Measurements from ENCODE around the gene PCED1B. TPM values are rescaled to one million over a fixed set of nuclear protein-coding genes. Genes with fewer than 3 reads are reported as not detected.
"Not testable (repeated sequence)": the region's sequence is repeated elsewhere in the genome, so short reads cannot be mapped to it uniquely, and the experiment has no call there.

Gene PCED1B
- total RNA-seq, 1 donor from 2014 or later = 0.67 TPM

DNA sequence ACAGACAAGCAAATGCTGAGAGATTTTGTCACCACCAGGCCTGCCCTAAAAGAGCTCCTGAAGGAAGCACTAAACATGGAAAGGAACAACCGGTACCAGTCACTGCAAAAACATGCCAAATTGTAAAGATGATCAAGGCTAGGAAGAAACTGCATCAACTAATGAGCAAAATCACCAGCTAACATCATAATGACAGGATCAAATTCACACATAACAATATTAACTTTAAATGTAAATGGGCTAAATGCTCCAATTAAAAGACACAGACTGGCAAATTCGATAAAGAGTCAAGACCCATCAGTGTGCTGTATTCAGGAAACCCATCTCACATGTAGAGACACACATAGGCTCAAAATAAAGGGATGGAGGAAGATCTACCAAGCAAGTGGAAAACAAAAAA lies 20.8 kb upstream of the PCED1B start:
- ATAC-seq (ENCODE audit: poor library complexity); DNase-seq; intact Hi-C loops (cut with DNase I): not testable (repeated sequence)

GRCh38 chr12:47065546-47065945 lies 13.9 kb upstream of the PCED1B start:
- DNase-seq (no peak), ATAC-seq (ENCODE audit: poor library complexity) (no peak)
- intact Hi-C loops (cut with DNase I) = no loop called here

DNA sequence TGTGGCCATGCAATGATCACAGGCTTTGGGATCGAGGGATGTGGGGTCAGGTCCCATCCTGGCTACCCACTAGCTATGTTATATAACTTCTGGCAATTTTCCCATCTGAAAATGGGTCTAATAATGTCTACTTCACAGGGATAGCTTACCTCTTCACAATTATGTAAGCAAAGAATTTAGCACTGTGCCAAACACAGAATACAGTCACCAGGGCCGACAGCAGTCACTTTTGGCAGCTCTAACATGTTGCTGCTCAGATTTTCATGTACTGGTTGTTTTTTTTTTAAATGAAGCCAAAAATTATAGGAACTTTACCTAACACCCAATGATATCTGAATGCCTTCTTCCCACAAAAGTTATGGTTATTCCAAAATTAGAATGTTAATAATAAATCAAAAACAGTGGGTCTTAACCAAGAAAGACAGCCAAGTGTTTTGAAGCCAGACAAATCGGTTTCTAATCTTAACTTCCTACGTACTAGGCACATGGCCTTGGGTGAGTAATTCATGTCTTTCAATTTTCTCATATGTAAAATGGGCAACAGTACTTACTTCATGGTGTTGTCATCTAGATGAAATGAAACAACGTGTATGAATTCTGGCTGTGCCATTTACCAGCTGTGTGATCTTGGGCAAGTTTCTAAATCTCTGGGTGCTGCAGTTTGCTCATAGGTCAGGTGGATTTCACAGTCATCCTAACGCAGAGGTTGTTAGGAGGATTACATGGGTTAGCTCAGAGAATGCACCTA lies 13.0 kb upstream of the PCED1B start:
- intact Hi-C loops (cut with DNase I) = no loop called here
- no peak for DNase-seq
- no peak for ATAC-seq (ENCODE audit: poor library complexity)

DNA sequence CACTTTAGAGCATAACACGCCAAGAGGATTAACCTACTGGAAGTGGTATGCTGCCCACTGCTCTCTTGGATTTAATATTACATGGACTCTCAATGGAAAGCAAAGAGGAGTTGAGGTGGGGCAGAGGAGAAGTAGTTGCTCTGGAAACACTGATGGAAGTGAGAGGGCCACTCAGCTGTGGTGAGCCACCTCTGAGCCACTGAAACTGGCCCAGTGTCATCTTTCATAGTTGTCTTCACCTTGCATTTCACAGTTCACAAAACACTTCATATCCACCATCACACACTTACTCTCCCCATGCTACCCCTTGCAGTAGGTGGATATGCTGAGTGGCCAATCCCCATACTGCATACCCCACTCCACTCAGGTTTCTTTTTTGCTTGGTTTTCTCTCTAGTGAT lies 12.2 kb upstream of the PCED1B start:
- ATAC-seq (ENCODE audit: poor library complexity) (no peak), DNase-seq (no peak)
- intact Hi-C loops (cut with DNase I) = no loop called here

DNA sequence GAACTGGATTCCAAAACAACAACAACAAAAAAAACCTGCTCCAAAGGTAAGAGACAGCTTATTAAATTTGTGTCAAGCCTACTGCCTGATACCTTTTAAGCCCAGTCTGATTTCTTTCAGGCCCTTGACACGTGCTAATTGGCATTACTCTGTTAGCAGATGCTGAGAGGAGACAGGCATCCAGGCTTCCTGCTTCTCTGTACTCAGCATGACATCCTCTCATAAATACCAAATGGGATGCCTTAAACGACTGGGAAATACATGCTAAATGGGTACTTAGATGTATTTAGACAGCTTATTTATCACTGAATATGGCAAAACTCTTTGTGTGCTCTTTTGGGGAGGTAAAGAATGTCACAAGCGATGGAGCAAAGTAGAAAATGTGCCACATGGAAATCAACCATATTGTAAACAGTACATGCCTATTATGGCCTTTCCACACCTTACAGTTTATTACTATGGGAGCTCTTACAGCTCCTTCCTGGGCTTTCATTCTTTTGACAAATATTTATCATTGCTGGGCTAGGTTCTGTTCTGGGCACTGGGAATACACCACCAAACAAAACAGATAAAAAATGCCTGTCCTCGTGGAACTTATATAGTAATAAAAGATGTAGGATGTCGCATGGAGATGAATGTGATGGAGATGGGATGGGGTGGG lies 11.5 kb upstream of the PCED1B start:
- DNase-seq (no peak), ATAC-seq (ENCODE audit: poor library complexity) (no peak)
- intact Hi-C loops (cut with DNase I) = no loop called here

- ATAC-seq (ENCODE audit: poor library complexity) = no peak
- DNase-seq = no peak
- intact Hi-C loops (cut with DNase I) = no loop called here
Observed at GRCh38 chr12:47068539-47068938, 10.9 kb upstream of the PCED1B start.

GRCh38 chr12:47070310-47070709 lies 9.1 kb upstream of the PCED1B start:
- ATAC-seq (ENCODE audit: poor library complexity) = no peak
- no peak for DNase-seq
- intact Hi-C loops (cut with DNase I) = loop anchor here (10.0 kb wide), 1 partner anchor 234 kb away; no protein-coding TSS in a partner anchor

- intact Hi-C loops (cut with DNase I) = loop anchor here (10.0 kb wide), 1 partner anchor 233 kb away; no protein-coding TSS in a partner anchor
- DNase-seq (no peak), ATAC-seq (ENCODE audit: poor library complexity) (no peak)
Observed at GRCh38 chr12:47071241-47071852, 8.1 kb upstream of the PCED1B start.

DNA sequence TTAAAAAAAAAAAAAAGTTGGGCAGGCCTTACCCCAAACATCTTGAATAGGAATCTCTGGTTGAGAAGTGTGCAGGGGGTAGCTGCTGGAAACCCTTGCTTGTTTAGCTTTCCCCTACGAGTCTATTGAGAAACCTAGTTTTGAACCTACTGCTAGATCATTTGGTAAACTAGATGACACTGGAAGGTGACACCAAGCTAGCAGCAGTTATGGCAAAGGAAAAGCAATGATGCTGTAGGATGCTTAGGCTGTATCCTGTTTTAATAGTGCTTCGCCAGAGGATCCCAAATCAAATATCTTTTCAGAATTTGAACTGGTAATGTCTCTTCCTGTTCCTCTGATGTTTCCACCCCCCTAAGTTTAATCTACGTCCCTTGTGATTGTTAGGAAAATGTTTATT lies 5.5 kb upstream of the PCED1B start:
- ATAC-seq (ENCODE audit: poor library complexity) (no peak), DNase-seq (no peak)
- intact Hi-C loops (cut with DNase I) = loop anchor here (10.0 kb wide), 1 partner anchor 231 kb away; no protein-coding TSS in a partner anchor

GRCh38 chr12:47074757-47075156 lies 4.7 kb upstream of the PCED1B start:
- ATAC-seq (ENCODE audit: poor library complexity) = no peak
- DNase-seq = no peak
- intact Hi-C loops (cut with DNase I) = loop anchor here (10.0 kb wide), 1 partner anchor 230 kb away; no protein-coding TSS in a partner anchor

- no peak for DNase-seq
- intact Hi-C loops (cut with DNase I) = loop anchor here (10.0 kb wide), 1 partner anchor 229 kb away; no protein-coding TSS in a partner anchor
- no peak for ATAC-seq (ENCODE audit: poor library complexity)
Observed at GRCh38 chr12:47075192-47076084, 4.0 kb upstream of the PCED1B start.

GRCh38 chr12:47077206-47078085 lies 2.0 kb upstream of the PCED1B start:
- intact Hi-C loops (cut with DNase I) = loop anchor here (10.0 kb wide), 1 partner anchor 227 kb away; no protein-coding TSS in a partner anchor
- ATAC-seq (ENCODE audit: poor library complexity) (no peak), DNase-seq (no peak)

GRCh38 chr12:47078086-47078395 lies 1.4 kb upstream of the PCED1B start:
- DNase-seq = no peak
- no peak for ATAC-seq (ENCODE audit: poor library complexity)
- intact Hi-C loops (cut with DNase I) = loop anchor here (10.0 kb wide), 1 partner anchor 227 kb away; no protein-coding TSS in a partner anchor

GRCh38 chr12:47078733-47079467 lies 521 bp upstream of the PCED1B start:
- ATAC-seq (ENCODE audit: poor library complexity) = peak; percentile 54
- DNase-seq = peak; percentile 47
- intact Hi-C loops (cut with DNase I) = loop anchor here (10.0 kb wide), 1 partner anchor 226 kb away; no protein-coding TSS in a partner anchor

GRCh38 chr12:47079981-47080724 lies 732 bp downstream of the PCED1B start:
- DNase-seq (peak; percentile 68), ATAC-seq (ENCODE audit: poor library complexity) (peak; percentile 65)
- intact Hi-C loops (cut with DNase I) = loop anchor here (10.0 kb wide), 1 partner anchor 225 kb away; no protein-coding TSS in a partner anchor
